ENCODE data around the gene CNPY1.

DNA sequence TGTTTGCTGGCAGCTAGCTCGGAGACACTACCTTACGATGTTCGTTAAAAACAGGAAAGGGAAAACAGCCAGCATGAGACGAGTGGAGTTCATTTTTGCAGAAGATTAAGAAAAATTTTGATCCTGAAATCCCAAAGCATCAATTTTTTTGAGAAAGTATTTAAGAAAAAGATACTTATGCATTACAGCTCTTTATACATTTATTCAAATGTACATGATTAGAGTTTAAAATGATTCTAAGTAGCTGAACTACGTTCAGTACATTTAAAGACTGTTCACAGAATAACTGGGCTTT is 34.7 kb downstream of the CNPY1 start:
- TF ChIP-seq CTCF (IDR thresholded peaks at IDR 0.05; ENCODE audit: insufficient read depth, low read depth, low read length) = no peak
- no peak for TF ChIP-seq EZH2 (IDR thresholded peaks at IDR 0.05; ENCODE audit: insufficient read depth, low read length)
